Brain microvascular endothelial cell (primary cell): ENCODE measurements around the gene TMED3.

ENCODE experiments used
- DNase-seq: peaks from one replicate; pipeline ENCODE4 v3.0.0-alpha.2; 2020
- H3K27ac ChIP-seq: fragments of 250-450 bp; sonication (Bioruptor Pico); 2 replicates; pipeline ENCODE4 v1.5.1; 2020; ENCODE audit warnings: mild to moderate bottlenecking, moderate library complexity
- H3K27me3 ChIP-seq: fragments of 250-450 bp; sonication (Bioruptor Pico); replicated peaks from 2 replicates; pipeline ENCODE4 v1.5.1; 2020; ENCODE audit warnings: mild to moderate bottlenecking
- H3K36me3 ChIP-seq: fragments of 250-450 bp; sonication (Bioruptor Pico); replicated peaks from 2 replicates; pipeline ENCODE4 v1.5.1; 2020; ENCODE audit warnings: mild to moderate bottlenecking
- H3K4me3 ChIP-seq: 2 replicates; pipeline ENCODE4 v1.5.1; 2011; ENCODE audit warnings: low read depth, mild to moderate bottlenecking, control low read depth, low read length, moderate library complexity
- in situ Hi-C: cut with HindIII; loops from 2 replicates; pipeline ENCODE4 v1.10.0; 2017; ENCODE audit warnings: low sequenced_read_pairs, low pct_ligation_motif_present
- TF ChIP-seq, protein P1 (sequence below): IDR thresholded peaks from 2 replicates; pipeline ENCODE4 v1.5.1; 2011; ENCODE audit warnings: low read depth, mild to moderate bottlenecking, moderate library complexity, low read length, control low read depth, inconsistent platforms; ENCODE audit errors: missing control alignments

Gene TMED3

DNA sequence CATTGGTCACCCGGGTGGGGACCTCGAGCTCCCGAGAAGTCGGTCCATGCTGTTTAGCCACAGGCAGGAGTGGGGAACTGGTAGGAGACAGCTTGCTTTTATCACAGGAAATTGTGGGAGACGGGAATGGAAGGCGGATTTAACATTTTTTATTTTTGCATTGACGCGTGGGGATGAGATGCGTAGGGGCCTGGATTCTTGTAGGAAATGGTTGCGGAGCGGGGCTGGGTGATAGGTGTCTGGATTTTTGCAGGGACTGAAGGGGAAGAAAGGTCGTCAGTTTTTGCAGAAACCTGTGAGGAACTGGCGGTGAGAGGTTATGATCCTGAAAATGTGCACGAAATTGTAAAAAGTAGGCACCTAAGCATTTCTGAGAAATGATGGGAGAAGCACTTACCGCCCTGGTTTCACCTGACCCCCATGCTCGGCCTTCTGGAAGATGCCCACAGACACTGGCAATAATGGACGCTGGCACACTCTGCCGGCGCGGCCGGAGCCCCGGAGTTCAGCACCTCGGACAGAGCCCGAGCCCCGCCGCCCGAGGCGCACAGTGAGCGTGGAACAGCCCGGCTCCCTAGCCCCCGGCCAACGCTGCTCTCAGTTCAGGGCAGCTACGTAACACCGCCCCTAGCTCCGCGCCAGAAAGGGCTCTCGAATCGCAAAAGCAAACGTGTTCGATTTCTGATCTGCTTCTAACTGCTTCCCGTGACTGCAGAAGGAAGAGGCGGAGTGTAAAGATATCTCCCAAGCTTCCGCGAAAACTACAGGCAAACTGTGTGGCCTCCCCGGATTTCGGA is 27.5 kb upstream of the TMED3 start:
- peaks cover 23% of the 10 kb centered on the region for H3K27me3 ChIP-seq
- no peak overlapping the region for H3K27ac ChIP-seq
- no peaks in the 10 kb centered on the region for H3K36me3 ChIP-seq
- DNase-seq = peak; percentile 18
- H3K4me3 ChIP-seq = no peak overlapping the region
- TF ChIP-seq, protein P1, sequence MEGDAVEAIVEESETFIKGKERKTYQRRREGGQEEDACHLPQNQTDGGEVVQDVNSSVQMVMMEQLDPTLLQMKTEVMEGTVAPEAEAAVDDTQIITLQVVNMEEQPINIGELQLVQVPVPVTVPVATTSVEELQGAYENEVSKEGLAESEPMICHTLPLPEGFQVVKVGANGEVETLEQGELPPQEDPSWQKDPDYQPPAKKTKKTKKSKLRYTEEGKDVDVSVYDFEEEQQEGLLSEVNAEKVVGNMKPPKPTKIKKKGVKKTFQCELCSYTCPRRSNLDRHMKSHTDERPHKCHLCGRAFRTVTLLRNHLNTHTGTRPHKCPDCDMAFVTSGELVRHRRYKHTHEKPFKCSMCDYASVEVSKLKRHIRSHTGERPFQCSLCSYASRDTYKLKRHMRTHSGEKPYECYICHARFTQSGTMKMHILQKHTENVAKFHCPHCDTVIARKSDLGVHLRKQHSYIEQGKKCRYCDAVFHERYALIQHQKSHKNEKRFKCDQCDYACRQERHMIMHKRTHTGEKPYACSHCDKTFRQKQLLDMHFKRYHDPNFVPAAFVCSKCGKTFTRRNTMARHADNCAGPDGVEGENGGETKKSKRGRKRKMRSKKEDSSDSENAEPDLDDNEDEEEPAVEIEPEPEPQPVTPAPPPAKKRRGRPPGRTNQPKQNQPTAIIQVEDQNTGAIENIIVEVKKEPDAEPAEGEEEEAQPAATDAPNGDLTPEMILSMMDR = no peak
- in situ Hi-C loops = no loop called here

DNA sequence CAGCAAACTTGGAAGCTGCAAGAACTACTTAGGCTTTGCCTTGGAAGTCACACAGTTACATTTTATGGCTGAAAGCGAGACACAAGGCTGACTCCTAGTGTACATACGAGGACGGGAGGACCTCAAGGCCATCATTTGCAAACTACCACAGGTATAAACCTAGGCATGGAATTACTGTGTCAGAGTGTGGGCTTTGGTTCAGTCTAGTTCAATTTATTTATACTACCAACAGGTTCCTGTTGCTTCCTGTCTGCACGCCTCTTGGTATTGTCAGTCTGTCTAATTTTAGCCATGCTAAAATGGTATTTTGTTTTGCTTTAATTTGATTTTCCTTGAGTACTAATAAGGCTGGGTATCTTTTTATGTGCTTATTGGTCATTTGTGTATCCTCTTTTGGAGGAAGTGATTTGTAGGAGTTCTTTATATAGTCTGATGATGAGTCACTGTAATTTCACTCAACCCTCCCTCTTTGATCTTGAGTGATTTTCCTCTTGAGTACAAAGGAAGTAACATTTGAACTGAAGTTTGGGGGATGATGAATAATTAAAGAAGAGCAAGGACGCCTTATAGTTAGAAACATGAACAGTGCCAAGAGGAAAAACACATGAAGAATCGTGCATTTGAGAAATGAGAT is 20.2 kb upstream of the TMED3 start:
- Histone ChIP-seq H3K27me3 (no peaks in the 10 kb centered on the region), H3K27ac (no peak overlapping the region), H3K36me3 (no peaks in the 10 kb centered on the region), H3K4me3 (no peak overlapping the region)
- TF ChIP-seq, protein P1 = no peak
- in situ Hi-C loops = no loop called here
- DNase-seq = no peak

DNA sequence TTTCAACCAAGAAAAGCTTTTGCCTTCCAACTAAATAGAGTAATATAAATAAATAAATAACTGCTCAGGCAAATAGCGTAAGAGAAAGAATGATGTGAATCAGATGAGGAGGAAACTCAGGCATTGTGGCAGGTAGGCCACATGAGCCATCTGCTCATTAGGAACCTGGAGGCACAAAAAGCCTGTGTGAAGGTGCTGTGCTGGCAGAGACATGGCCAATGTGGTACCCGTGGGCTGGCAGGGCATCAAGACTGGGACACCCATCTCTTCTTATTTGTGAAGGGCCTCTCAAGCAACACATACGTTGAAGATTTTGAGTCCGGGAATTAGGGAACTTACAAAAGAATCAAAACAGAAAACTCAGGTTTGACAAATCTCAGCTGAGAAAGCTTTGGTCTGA is 18.9 kb upstream of the TMED3 start:
- Histone ChIP-seq H3K36me3 (no peaks in the 10 kb centered on the region), H3K27ac (no peak overlapping the region), H3K27me3 (no peaks in the 10 kb centered on the region), H3K4me3 (no peak overlapping the region)
- TF ChIP-seq, protein P1 = no peak
- no peak for DNase-seq
- in situ Hi-C loops = no loop called here

DNA sequence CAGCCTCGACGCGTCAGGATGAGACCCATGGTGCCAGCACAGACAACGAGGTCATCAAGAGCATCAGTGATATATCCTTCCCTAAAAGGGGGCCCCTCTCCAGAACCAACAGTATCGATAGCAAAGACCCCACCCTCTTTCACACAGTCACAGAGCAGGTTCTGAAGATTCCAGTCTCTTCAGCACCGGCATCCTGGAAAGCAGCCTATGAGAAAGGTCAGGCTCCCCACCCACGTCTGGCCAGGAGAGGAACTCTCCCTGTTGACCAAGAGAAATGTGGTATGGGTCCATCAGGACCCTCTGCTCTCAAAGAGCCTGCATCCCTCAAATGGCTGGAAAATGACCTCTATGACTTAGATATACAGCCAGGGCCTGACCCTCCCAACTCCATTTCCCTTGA is 16.8 kb upstream of the TMED3 start:
- Histone ChIP-seq H3K4me3 (no peak overlapping the region), H3K36me3 (no peaks in the 10 kb centered on the region), H3K27me3 (no peaks in the 10 kb centered on the region), H3K27ac (no peak overlapping the region)
- no peak for DNase-seq
- in situ Hi-C loops = no loop called here
- TF ChIP-seq, protein P1 = no peak

DNA sequence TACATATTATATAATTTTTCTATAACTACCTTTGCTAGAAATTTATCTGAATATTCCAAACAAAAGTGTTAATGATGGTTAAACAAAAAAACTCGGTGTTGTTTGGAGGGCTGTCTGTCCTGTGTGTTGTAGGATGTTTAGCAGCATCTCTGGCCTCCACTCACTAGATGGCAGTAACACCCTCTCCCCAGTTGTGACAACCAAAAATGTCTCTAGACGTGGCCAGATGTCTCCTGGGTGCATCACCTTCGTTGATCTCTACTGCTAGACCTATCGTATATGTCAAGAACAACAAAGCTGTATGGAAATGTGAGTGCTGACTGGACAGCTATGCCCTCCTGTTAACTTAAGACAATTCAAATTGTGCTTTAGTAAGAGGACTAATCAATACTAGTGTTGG is 14.3 kb upstream of the TMED3 start:
- no peak for DNase-seq
- H3K4me3 ChIP-seq = no peak overlapping the region
- no peaks in the 10 kb centered on the region for H3K27me3 ChIP-seq
- in situ Hi-C loops = no loop called here
- no peaks in the 10 kb centered on the region for H3K36me3 ChIP-seq
- no peak overlapping the region for H3K27ac ChIP-seq
- TF ChIP-seq, protein P1 = peak; percentile 29
